Activated CD4-positive, alpha-beta memory T cell treated with anti-CD3 and anti-CD28 coated beads for 36 hours (primary cell): ENCODE data around the gene SELENOM. TPM values are rescaled to one million over a fixed set of nuclear protein-coding genes. Genes with fewer than 3 reads are reported as not detected.
"Not testable (repeated sequence)": the region's sequence is repeated elsewhere in the genome, so short reads cannot be mapped to it uniquely, and the experiment has no call there.

Experiments used
- CTCF ChIA-PET: fragments of 350-600 bp; sonication (Branson Sonifier 250); formaldehyde crosslinking; loops from one replicate; lab custom pipeline; 2021; ENCODE audit warnings: antibody characterized with exemption, inconsistent platforms; lab: Charles Lee
- POLR2A ChIA-PET: fragments of 350-600 bp; sonication (Branson Sonifier 250); formaldehyde crosslinking; loops from one replicate; lab custom pipeline; 2021; ENCODE audit warnings: antibody characterized with exemption; lab: Charles Lee
- DNase-seq: peaks from one replicate; pipeline ENCODE4 v3.0.0-alpha.2; 2020
- H3K27ac Mint-ChIP-seq: one replicate; pipeline ENCODE4 v1.8.0; 2021; ENCODE audit warnings: mixed read lengths
- H3K27me3 Mint-ChIP-seq: one replicate; pipeline ENCODE4 v1.8.0; 2021; ENCODE audit warnings: mixed read lengths
- H3K36me3 Mint-ChIP-seq: one replicate; pipeline ENCODE4 v1.8.0; 2021; ENCODE audit warnings: mixed read lengths
- H3K4me1 Mint-ChIP-seq: one replicate; pipeline ENCODE4 v1.8.0; 2021; ENCODE audit warnings: low read depth, mixed read lengths
- H3K4me3 Mint-ChIP-seq: one replicate; pipeline ENCODE4 v1.8.0; 2021; ENCODE audit warnings: mild to moderate bottlenecking, mixed read lengths
- H3K9me3 Mint-ChIP-seq: one replicate; pipeline ENCODE4 v1.8.0; 2021; ENCODE audit warnings: mixed read lengths
- intact Hi-C: fragments of 100-400 bp; cut with micrococcal nuclease; formaldehyde crosslinking; loops from one replicate; pipeline ENCODE4 v1.15.1; 2023
- total RNA-seq, 2 experiments: library from RNA; stranded (reverse); gene quantifications; one replicate each; pipeline ENCODE4 v1.2.3, GENCODE V29; 2021

SELENOM gene
- total RNA-seq, 2 experiments from 2014 or later, result 14.1 to 14.3 TPM

- no peaks in the 10 kb centered on the region for H3K27me3 Mint-ChIP-seq
- DNase-seq, result peak; percentile 92
- peaks cover 30% of the 10 kb centered on the region for H3K4me1 Mint-ChIP-seq
- ChIA-PET CTCF (interaction anchor here (0.7 to 1.9 kb wide), 4 partner anchors 17 to 446 kb away, joined by 3 to 5 read pairs (median 4); partner anchors contain the start of gene SELENOM), POLR2A (interaction anchor here (0.7 kb wide), 1 partner anchor 211 kb away, joined by 3 read pairs; no protein-coding TSS in a partner anchor)
- intact Hi-C loops, result loop anchor here (5.0 to 10.0 kb wide), 3 partner anchors 134 to 489 kb away; partner anchors contain the start of genes LIMK2, PES1 and SLC35E4
- H3K27ac Mint-ChIP-seq, result peak within 1 kb of the TSS; percentile 45
- H3K4me3 Mint-ChIP-seq, result peak within 1 kb of the TSS; percentile 85
- H3K36me3 Mint-ChIP-seq, result no peaks in the 10 kb centered on the region
- no peaks in the 10 kb centered on the region for H3K9me3 Mint-ChIP-seq
Measured at GRCh38 chr22:31080848-31081649, 26.3 kb downstream of the SELENOM start, which contains the start of gene SMTN. TSS of gene SMTN (plus strand) at chr22:31081318. CDS start at chr22:31083259, 1,941 bp downstream.

- peaks cover 30% of the 10 kb centered on the region for H3K4me1 Mint-ChIP-seq
- no peak for DNase-seq
- POLR2A ChIA-PET, result no interaction called here
- CTCF ChIA-PET, result interaction anchor here (1.1 to 1.9 kb wide), 3 partner anchors 27 to 446 kb away, joined by 4 to 5 read pairs (median 5); partner anchors contain the start of gene SELENOM
- H3K27me3 Mint-ChIP-seq, result no peaks in the 10 kb centered on the region
- H3K9me3 Mint-ChIP-seq, result no peaks in the 10 kb centered on the region
- H3K36me3 Mint-ChIP-seq, result no peaks in the 10 kb centered on the region
- intact Hi-C loops, result loop anchor here (5.0 to 10.0 kb wide), 3 partner anchors 134 to 488 kb away; partner anchors contain the start of genes LIMK2, PES1 and SLC35E4
- peak overlapping the region; percentile 85 for H3K4me3 Mint-ChIP-seq
- peak overlapping the region; percentile 45 for H3K27ac Mint-ChIP-seq
Measured at GRCh38 chr22:31080164-31080847, 27.1 kb downstream of the SELENOM start.

- POLR2A ChIA-PET, result no interaction called here
- H3K27ac Mint-ChIP-seq, result no peak overlapping the region
- intact Hi-C loops, result no loop called here
- CTCF ChIA-PET, result interaction anchor here (0.6 kb wide), 1 partner anchor 11 kb away, joined by 3 read pairs; no protein-coding TSS in a partner anchor
- no peaks in the 10 kb centered on the region for H3K36me3 Mint-ChIP-seq
- H3K9me3 Mint-ChIP-seq, result no peaks in the 10 kb centered on the region
- H3K27me3 Mint-ChIP-seq, result no peaks in the 10 kb centered on the region
- peaks cover 30% of the 10 kb centered on the region for H3K4me1 Mint-ChIP-seq
- DNase-seq, result no peak
- H3K4me3 Mint-ChIP-seq, result no peak overlapping the region
Measured at GRCh38 chr22:31079095-31079642, 28.2 kb downstream of the SELENOM start.

GRCh38 chr22:31078389-31078788 lies 29.0 kb downstream of the SELENOM start:
- DNase-seq, H3K9me3 Mint-ChIP-seq, H3K4me3 Mint-ChIP-seq, H3K36me3 Mint-ChIP-seq, H3K27ac Mint-ChIP-seq, POLR2A ChIA-PET, intact Hi-C loops, H3K27me3 Mint-ChIP-seq: not testable (repeated sequence)
- peaks cover 24% of the 10 kb centered on the region for H3K4me1 Mint-ChIP-seq
- CTCF ChIA-PET, result interaction anchor here (0.6 kb wide), 1 partner anchor 10 kb away, joined by 3 read pairs; no protein-coding TSS in a partner anchor

GRCh38 chr22:31077681-31078080 lies 29.7 kb downstream of the SELENOM start:
- H3K4me1 Mint-ChIP-seq, result peaks cover 17% of the 10 kb centered on the region

GRCh38 chr22:31075961-31076360 lies 31.4 kb downstream of the SELENOM start:
- H3K27ac Mint-ChIP-seq, result no peak overlapping the region
- H3K4me1 Mint-ChIP-seq, result peaks cover 5% of the 10 kb centered on the region
- ChIA-PET CTCF (no interaction called here), POLR2A (no interaction called here)
- intact Hi-C loops, result no loop called here
- no peaks in the 10 kb centered on the region for H3K9me3 Mint-ChIP-seq
- no peaks in the 10 kb centered on the region for H3K27me3 Mint-ChIP-seq
- H3K36me3 Mint-ChIP-seq, result no peaks in the 10 kb centered on the region
- no peak overlapping the region for H3K4me3 Mint-ChIP-seq
- DNase-seq, result no peak

More at GRCh38 chr22:31077681-31078080, 29.7 kb downstream of the SELENOM start:
- CTCF ChIA-PET, result no interaction called here
- no peak overlapping the region for H3K4me3 Mint-ChIP-seq
- intact Hi-C loops, result no loop called here
- POLR2A ChIA-PET, result no interaction called here
- H3K36me3 Mint-ChIP-seq, result no peaks in the 10 kb centered on the region
- H3K27me3 Mint-ChIP-seq, result no peaks in the 10 kb centered on the region
- DNase-seq, result no peak
- H3K9me3 Mint-ChIP-seq, result no peaks in the 10 kb centered on the region
- no peak overlapping the region for H3K27ac Mint-ChIP-seq

- H3K27ac Mint-ChIP-seq, intact Hi-C loops, DNase-seq, H3K36me3 Mint-ChIP-seq, POLR2A ChIA-PET, H3K4me3 Mint-ChIP-seq, CTCF ChIA-PET, H3K4me1 Mint-ChIP-seq, H3K27me3 Mint-ChIP-seq, H3K9me3 Mint-ChIP-seq: not testable (repeated sequence)
Measured at GRCh38 chr22:31073545-31074145, 33.7 kb downstream of the SELENOM start.

GRCh38 chr22:31073125-31073524 lies 34.2 kb downstream of the SELENOM start:
- POLR2A ChIA-PET, intact Hi-C loops, H3K36me3 Mint-ChIP-seq, H3K27ac Mint-ChIP-seq, H3K27me3 Mint-ChIP-seq, H3K4me3 Mint-ChIP-seq, CTCF ChIA-PET, DNase-seq, H3K9me3 Mint-ChIP-seq, H3K4me1 Mint-ChIP-seq: not testable (repeated sequence)

GRCh38 chr22:31069691-31070314 lies 37.6 kb downstream of the SELENOM start:
- intact Hi-C loops, POLR2A ChIA-PET, H3K4me1 Mint-ChIP-seq: not testable (repeated sequence)

GRCh38 chr22:31068970-31069369 lies 38.4 kb downstream of the SELENOM start:
- intact Hi-C loops, result no loop called here
- Mint-ChIP-seq H3K27me3 (no peaks in the 10 kb centered on the region), H3K4me1 (no peaks in the 10 kb centered on the region), H3K36me3 (no peaks in the 10 kb centered on the region), H3K27ac (no peak overlapping the region), H3K4me3 (no peak overlapping the region), H3K9me3 (no peaks in the 10 kb centered on the region)
- ChIA-PET CTCF (no interaction called here), POLR2A (no interaction called here)
- DNase-seq, result no peak

More at GRCh38 chr22:31069691-31070314, 37.6 kb downstream of the SELENOM start:
- H3K4me3 Mint-ChIP-seq, H3K36me3 Mint-ChIP-seq, H3K27ac Mint-ChIP-seq, DNase-seq, H3K9me3 Mint-ChIP-seq, CTCF ChIA-PET, H3K27me3 Mint-ChIP-seq: not testable (repeated sequence)

GRCh38 chr22:31064369-31064768 lies 43.0 kb downstream of the SELENOM start:
- Mint-ChIP-seq H3K4me3 (peak overlapping the region; percentile 25), H3K4me1 (no peaks in the 10 kb centered on the region), H3K27me3 (no peaks in the 10 kb centered on the region), H3K9me3 (no peaks in the 10 kb centered on the region), H3K27ac (no peak overlapping the region), H3K36me3 (no peaks in the 10 kb centered on the region)
- no peak for DNase-seq
- ChIA-PET POLR2A (no interaction called here), CTCF (interaction anchor here (1.6 to 1.9 kb wide), 2 partner anchors 21 to 95 kb away, joined by 6 read pairs; partner anchors contain the start of genes MORC2 and TUG1)
- intact Hi-C loops, result no loop called here
